ENCODE data around the gene DNAJC1. TPM values are rescaled to one million over a fixed set of nuclear protein-coding genes. Genes with fewer than 3 reads are reported as not detected.
"Not testable (repeated sequence)": the region's sequence is repeated elsewhere in the genome, so short reads cannot be mapped to it uniquely, and the experiment has no call there.

DNAJC1 gene
- total and polyA plus RNA-seq, 4 donors: 21.2 to 48.1 (median 32.5) TPM

GRCh38 chr10:22042557-22043326 lies 39.2 kb upstream of the DNAJC1 start:
- Histone ChIP-seq H3K27ac (ENCODE audit: low read depth in 1 of 2, low read length in 2 of 2) (no peak overlapping the region), H3K9me3 (ENCODE audit: control insufficient read depth in 4 of 4, low read length in 3 of 4) (no peaks in the 10 kb centered on the region), H3K9ac (ENCODE audit: low read depth in 1 of 2, low read length in 2 of 2) (no peak overlapping the region), H3K4me1 (ENCODE audit: control insufficient read depth in 4 of 4, insufficient read depth in 4 of 4, low read length in 3 of 4) (no peaks in the 10 kb centered on the region), H3K4me3 (ENCODE audit: low read depth in 1 of 3, low read length in 3 of 3) (no peak overlapping the region), H3K36me3 (ENCODE audit: control insufficient read depth in 4 of 4, insufficient read depth in 3 of 4, low read depth in 1 of 4, low read length in 3 of 4) (no peaks in the 10 kb centered on the region), H3K27me3 (ENCODE audit: control insufficient read depth in 4 of 4, insufficient read depth in 4 of 4, low read length in 3 of 4) (peaks cover 0 to 3% (median 0%) of the 10 kb centered on the region in 4 donors)
- no peak for TF ChIP-seq HNF4G (IDR thresholded peaks at IDR 0.05)
- no peak for TF ChIP-seq GABPA (IDR thresholded peaks at IDR 0.05 in 1 of 2, conservative IDR thresholded peaks at IDR 0.05 in 1 of 2)
- TF ChIP-seq ATF3 (IDR thresholded peaks at IDR 0.05): no peak
- no peak for TF ChIP-seq NR2F2 (IDR thresholded peaks at IDR 0.05)
- TF ChIP-seq CTCF (IDR thresholded peaks at IDR 0.05; ENCODE audit: low read depth, low read length, missing input control): no peak
- no peak for TF ChIP-seq RAD21 (IDR thresholded peaks at IDR 0.05)
- TF ChIP-seq TAF1 (conservative IDR thresholded peaks at IDR 0.05): no peak
- no peak for TF ChIP-seq FOXA1 (IDR thresholded peaks at IDR 0.05)
- no peak for TF ChIP-seq REST (IDR thresholded peaks at IDR 0.05)
- TF ChIP-seq HNF4A (conservative IDR thresholded peaks at IDR 0.05): no peak
- no peak for TF ChIP-seq ZBTB33 (IDR thresholded peaks at IDR 0.05)
- TF ChIP-seq YY1 (IDR thresholded peaks at IDR 0.05): no peak
- TF ChIP-seq EGR1 (IDR thresholded peaks at IDR 0.05; ENCODE audit: low read depth in 2 of 2): no peak
- no peak for TF ChIP-seq FOXA2 (IDR thresholded peaks at IDR 0.05)
- 41% methylated on average over 8 of the region's 8 CpGs for WGBS
- no peak for DNase-seq (ENCODE audit: low spot score)

- Histone ChIP-seq H3K9me3 (ENCODE audit: control insufficient read depth in 4 of 4, low read length in 3 of 4) (peaks cover 0 to 4% (median 2%) of the 10 kb centered on the region in 4 donors), H3K36me3 (ENCODE audit: control insufficient read depth in 4 of 4, insufficient read depth in 3 of 4, low read depth in 1 of 4, low read length in 3 of 4) (no peaks in the 10 kb centered on the region), H3K9ac (ENCODE audit: low read depth in 1 of 2, low read length in 2 of 2) (no peak overlapping the region), H3K4me3 (ENCODE audit: low read depth in 1 of 3, low read length in 3 of 3) (no peak overlapping the region), H3K27me3 (ENCODE audit: control insufficient read depth in 4 of 4, insufficient read depth in 4 of 4, low read length in 3 of 4) (no peaks in the 10 kb centered on the region), H3K27ac (ENCODE audit: low read depth in 1 of 2, low read length in 2 of 2) (no peak overlapping the region), H3K4me1 (ENCODE audit: control insufficient read depth in 4 of 4, insufficient read depth in 4 of 4, low read length in 3 of 4) (no peaks in the 10 kb centered on the region)
- TF ChIP-seq RAD21 (IDR thresholded peaks at IDR 0.05) (no peak), FOXA2 (IDR thresholded peaks at IDR 0.05) (no peak), MAX (IDR thresholded peaks at IDR 0.05) (no peak), HNF4A (conservative IDR thresholded peaks at IDR 0.05) (no peak), EGR1 (IDR thresholded peaks at IDR 0.05; ENCODE audit: low read depth in 2 of 2) (no peak), YY1 (IDR thresholded peaks at IDR 0.05) (no peak), ZBTB33 (IDR thresholded peaks at IDR 0.05) (no peak), ATF3 (IDR thresholded peaks at IDR 0.05) (no peak), JUND (IDR thresholded peaks at IDR 0.05) (no peak), NR2F2 (IDR thresholded peaks at IDR 0.05) (no peak)
- DNase-seq (ENCODE audit: low spot score): no peak
- WGBS: 86% methylated on average over 3 of the region's 3 CpGs
Measured at GRCh38 chr10:22034333-22034732, 30.8 kb upstream of the DNAJC1 start.

- not testable (repeated sequence) for DNase-seq (ENCODE audit: low spot score); H3K9me3 ChIP-seq (ENCODE audit: control insufficient read depth in 4 of 4, low read length in 3 of 4); H3K4me1 ChIP-seq (ENCODE audit: control insufficient read depth in 4 of 4, insufficient read depth in 4 of 4, low read length in 3 of 4); H3K27me3 ChIP-seq (ENCODE audit: control insufficient read depth in 4 of 4, insufficient read depth in 4 of 4, low read length in 3 of 4); H3K36me3 ChIP-seq (ENCODE audit: control insufficient read depth in 4 of 4, insufficient read depth in 3 of 4, low read depth in 1 of 4, low read length in 3 of 4); H3K27ac ChIP-seq (ENCODE audit: low read depth in 1 of 2, low read length in 2 of 2); H3K4me3 ChIP-seq (ENCODE audit: low read depth in 1 of 3, low read length in 3 of 3); H3K9ac ChIP-seq (ENCODE audit: low read depth in 1 of 2, low read length in 2 of 2)
- 80% methylated on average over 3 of the region's 3 CpGs for WGBS
Measured at GRCh38 chr10:22032268-22032667, 28.7 kb upstream of the DNAJC1 start.

Data from liver (tissue), 9 donors.